DMS53 treated with DMSO at 0.1 percent for 48 hours (cell line): ENCODE results near the gene NHS.
"Not testable (repeated sequence)": the region's sequence is repeated elsewhere in the genome, so short reads cannot be mapped to it uniquely, and the experiment has no call there.

ENCODE experiments used
- DNase-seq: peaks from one replicate; lab custom pipeline; 2025; ENCODE audit not compliant: unreplicated experiment; lab: John Stamatoyannopoulos, UW

The NHS gene

GRCh38 chrX:17542123-17542522 lies 167.1 kb downstream of the NHS start:
- DNase-seq, result no peak

GRCh38 chrX:17544821-17545220 lies 169.8 kb downstream of the NHS start:
- no peak for DNase-seq

GRCh38 chrX:17546356-17546755 lies 171.4 kb downstream of the NHS start:
- no peak for DNase-seq

- DNase-seq, result peak; percentile 46
Observed at GRCh38 chrX:17547658-17548057, 172.7 kb downstream of the NHS start.

- no peak for DNase-seq
Observed at GRCh38 chrX:17549107-17549651, 174.2 kb downstream of the NHS start.

GRCh38 chrX:17550011-17550410 lies 175.0 kb downstream of the NHS start:
- no peak for DNase-seq

- DNase-seq, result no peak
Observed at GRCh38 chrX:17552044-17552650, 177.1 kb downstream of the NHS start.

GRCh38 chrX:17553469-17553868 lies 178.5 kb downstream of the NHS start:
- no peak for DNase-seq

- DNase-seq, result no peak
Observed at GRCh38 chrX:17553961-17554482, 179.0 kb downstream of the NHS start.

- no peak for DNase-seq
Observed at GRCh38 chrX:17554914-17555313, 179.9 kb downstream of the NHS start.

GRCh38 chrX:17555846-17556245 lies 180.8 kb downstream of the NHS start:
- DNase-seq, result no peak

- DNase-seq, result no peak
Observed at GRCh38 chrX:17559728-17560379, 184.9 kb downstream of the NHS start.

- DNase-seq, result no peak
Observed at GRCh38 chrX:17560385-17560784, 185.4 kb downstream of the NHS start.

- no peak for DNase-seq
Observed at GRCh38 chrX:17563076-17563475, 188.1 kb downstream of the NHS start.

GRCh38 chrX:17563515-17563914 lies 188.5 kb downstream of the NHS start:
- DNase-seq, result no peak

- no peak for DNase-seq
Observed at GRCh38 chrX:17564689-17565409, 189.8 kb downstream of the NHS start.

GRCh38 chrX:17566740-17567139 lies 191.7 kb downstream of the NHS start:
- no peak for DNase-seq

- no peak for DNase-seq
Observed at GRCh38 chrX:17567187-17567586, 192.2 kb downstream of the NHS start.

- DNase-seq, result no peak
Observed at GRCh38 chrX:17567821-17568220, 192.8 kb downstream of the NHS start.

GRCh38 chrX:17568804-17569203 lies 193.8 kb downstream of the NHS start:
- not testable (repeated sequence) for DNase-seq

GRCh38 chrX:17579026-17579425 lies 204.0 kb downstream of the NHS start:
- no peak for DNase-seq
